ENCODE data around the gene ANAPC10.
"Not testable (repeated sequence)": the region's sequence is repeated elsewhere in the genome, so short reads cannot be mapped to it uniquely, and the experiment has no call there.

Gene ANAPC10, protein sequence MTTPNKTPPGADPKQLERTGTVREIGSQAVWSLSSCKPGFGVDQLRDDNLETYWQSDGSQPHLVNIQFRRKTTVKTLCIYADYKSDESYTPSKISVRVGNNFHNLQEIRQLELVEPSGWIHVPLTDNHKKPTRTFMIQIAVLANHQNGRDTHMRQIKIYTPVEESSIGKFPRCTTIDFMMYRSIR

DNA sequence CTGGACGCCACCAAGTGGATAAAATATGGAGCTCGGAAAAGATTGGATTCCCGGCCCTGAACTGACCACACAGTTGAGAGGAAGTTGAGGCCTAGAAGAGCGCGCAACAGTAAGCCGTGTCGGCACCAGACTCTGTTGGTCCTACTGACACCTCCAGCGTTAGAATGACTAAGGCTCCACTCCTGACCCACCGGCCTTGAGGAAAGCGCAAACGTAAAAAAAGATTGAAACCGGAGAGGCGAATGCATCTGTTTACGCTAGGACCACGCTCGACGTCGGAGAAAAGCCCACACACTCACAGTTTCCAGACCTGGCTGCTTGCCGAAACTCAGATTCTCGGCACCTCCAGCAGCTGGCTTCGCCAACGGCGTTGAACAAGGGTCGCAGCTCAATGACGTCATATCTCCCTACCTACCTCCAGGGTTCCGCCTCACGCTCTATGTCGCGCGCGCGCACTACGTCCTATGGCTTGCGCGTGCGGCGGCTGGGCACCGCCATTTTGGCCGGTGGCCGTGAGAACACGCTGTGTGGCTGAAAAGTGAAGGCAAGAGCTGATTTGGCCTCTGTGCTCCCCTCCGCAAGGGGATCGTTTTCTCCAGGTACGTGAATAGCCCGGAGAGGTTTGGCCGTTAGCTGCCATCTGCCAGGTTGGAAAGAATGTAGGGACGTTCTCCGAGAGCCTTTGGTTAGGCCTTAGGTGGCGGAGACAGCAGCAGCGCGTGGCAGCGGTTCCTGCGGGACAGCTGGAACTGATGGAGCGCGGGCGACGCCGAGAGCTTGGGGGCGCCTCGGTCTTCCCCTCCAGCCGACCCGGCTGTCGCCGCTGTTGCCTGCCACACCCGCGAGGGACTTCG lies at the start of gene ANAPC10, which contains the start of gene ABCE1:
Gene ANAPC10, minus strand, starts transcription at position 376 of the 854 bp plus-strand sequence. CDS start 2,097 bp downstream, outside the sequence.
Gene ABCE1, plus strand, starts transcription at position 491 of the 854 bp plus-strand sequence. CDS start 6,102 bp downstream, outside the sequence.
- peak; percentile 88 for DNase-seq (ENCODE audit: low read depth)

GRCh38 chr4:145136219-145136618 lies 38.2 kb upstream of the ANAPC10 start:
- DNase-seq (ENCODE audit: low read depth): not testable (repeated sequence)

GRCh38 chr4:145132511-145133098 lies 34.6 kb upstream of the ANAPC10 start:
- no peak for DNase-seq (ENCODE audit: low read depth)

- no peak for DNase-seq (ENCODE audit: low read depth)
Measured at GRCh38 chr4:145131848-145132247, 33.9 kb upstream of the ANAPC10 start.

DNA sequence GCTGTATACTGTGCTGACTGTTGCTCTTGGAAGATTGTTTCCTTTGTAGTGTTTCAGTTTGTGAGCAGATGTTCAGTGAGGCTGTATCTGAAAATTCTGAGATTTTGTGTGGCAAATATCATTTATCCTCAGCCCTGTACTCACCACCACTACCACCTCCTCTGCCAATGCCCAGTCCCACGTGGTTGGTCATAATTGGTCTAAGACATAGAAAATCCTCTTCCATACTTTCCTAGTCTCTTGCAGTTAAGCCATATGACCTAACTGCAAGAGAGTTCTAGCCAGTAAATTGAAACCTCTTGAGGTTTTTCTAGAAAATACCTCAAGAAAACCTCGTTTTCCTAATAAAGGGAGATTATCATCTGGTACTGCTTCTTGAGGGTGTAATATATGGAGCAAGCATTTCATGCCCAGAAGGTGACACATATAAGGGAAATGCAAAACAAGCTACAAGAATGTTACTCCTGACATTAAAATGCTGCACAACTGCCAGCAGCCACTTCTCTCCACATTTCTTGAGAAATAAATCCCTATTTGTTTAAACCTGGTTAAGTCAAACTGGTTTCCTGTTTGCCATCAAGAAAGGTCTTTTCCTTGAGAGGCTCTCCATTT lies 32.9 kb upstream of the ANAPC10 start:
- DNase-seq (ENCODE audit: low read depth): no peak

GRCh38 chr4:145130130-145130529 lies 32.1 kb upstream of the ANAPC10 start:
- DNase-seq (ENCODE audit: low read depth): no peak

- no peak for DNase-seq (ENCODE audit: low read depth)
Measured at GRCh38 chr4:145125396-145125795, 27.4 kb upstream of the ANAPC10 start.

GRCh38 chr4:145108128-145108527 lies 10.1 kb upstream of the ANAPC10 start:
- DNase-seq (ENCODE audit: low read depth): no peak

DNA sequence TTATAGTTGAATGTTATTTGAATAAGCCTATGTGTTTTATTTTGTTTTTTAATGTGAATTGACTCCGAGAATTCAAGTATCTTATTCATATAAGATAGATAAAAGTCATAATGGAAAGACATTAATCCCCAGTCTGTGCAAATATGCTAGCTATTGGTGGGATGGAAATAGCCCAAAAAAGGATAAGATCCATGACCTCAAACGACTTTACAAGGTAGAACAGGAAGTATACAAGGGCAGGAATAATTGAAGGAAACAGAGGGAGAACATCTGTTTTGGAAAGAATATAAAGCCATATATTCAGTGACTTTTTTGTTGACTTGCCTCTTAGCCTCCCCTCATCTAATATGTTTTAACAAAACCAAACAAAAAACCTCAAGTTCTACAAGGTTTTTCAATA lies 9.1 kb upstream of the ANAPC10 start:
- DNase-seq (ENCODE audit: low read depth): no peak

GRCh38 chr4:145103496-145103895 lies 5.5 kb upstream of the ANAPC10 start:
- no peak for DNase-seq (ENCODE audit: low read depth)

GRCh38 chr4:145102619-145103018 lies 4.6 kb upstream of the ANAPC10 start:
- no peak for DNase-seq (ENCODE audit: low read depth)

DNA sequence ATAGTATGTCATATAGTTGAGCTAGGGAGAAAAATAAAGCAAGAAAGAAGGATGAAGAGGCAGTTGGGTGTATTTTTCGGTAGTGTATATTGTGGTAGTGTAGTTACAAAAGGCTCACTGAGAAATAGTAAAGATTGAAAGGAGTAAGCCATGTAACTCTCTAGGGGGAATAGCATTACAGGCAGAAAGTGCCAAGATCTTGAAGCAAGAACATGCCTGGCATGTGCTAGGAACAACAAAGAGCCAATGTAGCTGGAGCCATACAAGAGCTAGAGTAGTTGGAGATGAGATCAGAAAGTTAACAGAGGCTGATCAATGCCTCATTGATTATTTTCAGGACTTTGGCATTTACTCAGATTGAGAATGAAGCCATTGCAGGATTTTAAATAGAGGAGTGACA lies 3.1 kb upstream of the ANAPC10 start:
- no peak for DNase-seq (ENCODE audit: low read depth)

- DNase-seq (ENCODE audit: low read depth): no peak
Measured at GRCh38 chr4:145099653-145100052, 1.7 kb upstream of the ANAPC10 start.

DNA sequence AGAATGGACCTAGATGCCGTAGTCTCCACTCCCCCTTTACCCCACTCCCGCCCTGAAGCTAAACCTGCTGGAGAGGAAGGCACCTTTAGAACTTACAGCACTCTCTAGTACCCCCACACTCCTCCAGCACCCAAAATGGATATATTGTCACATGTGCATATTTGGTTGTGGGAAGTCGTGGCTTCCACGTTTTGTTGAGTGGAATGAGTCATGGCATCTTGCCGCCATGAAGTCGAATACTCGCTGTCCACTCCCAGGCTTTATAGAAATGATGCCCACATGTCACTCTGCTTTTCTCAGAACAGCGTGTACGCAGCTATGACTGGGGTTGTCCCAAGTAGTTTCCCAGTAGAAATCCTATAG lies 660 bp upstream of the ANAPC10 start:
- DNase-seq (ENCODE audit: low read depth): no peak

- DNase-seq (ENCODE audit: low read depth): no peak
Measured at GRCh38 chr4:145097331-145097820, 620 bp downstream of the ANAPC10 start.

DNA sequence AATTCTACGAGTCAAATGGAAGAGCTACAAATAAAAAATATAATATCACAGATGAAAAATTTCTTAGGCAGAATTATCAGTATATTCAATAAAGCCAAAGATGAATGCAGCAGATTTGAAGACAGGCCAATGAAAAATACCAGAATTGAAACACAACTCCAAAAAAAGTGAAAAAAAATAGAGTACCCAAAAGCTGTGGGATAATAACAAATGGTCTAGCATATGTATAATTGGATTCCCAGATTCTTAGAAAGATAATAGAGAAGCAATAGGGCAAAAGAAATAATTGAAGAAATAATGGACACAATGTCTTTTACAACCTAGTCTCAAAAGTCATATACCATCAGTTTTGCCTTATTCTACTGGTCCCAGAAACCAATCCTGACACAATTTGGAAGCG lies 4.4 kb downstream of the ANAPC10 start:
- DNase-seq (ENCODE audit: low read depth): no peak

DNA sequence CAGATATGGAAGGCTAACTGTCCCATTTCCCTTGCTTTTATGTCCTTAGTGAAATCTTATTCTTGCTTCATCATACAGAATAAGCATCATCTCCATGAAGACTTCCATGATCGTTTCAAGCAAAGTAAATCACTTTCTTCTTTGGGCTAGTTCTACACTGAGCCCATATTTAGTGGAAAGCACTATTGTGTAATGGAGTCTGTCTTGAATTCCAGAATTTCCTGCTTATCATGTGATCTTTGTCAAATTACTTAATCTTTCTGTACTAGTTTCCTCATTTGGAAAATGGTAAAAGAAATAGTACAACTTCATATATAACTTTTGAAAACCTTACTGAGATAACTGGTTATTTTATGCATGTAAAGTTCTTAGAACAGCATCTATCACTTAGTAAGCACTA lies 7.6 kb downstream of the ANAPC10 start:
- DNase-seq (ENCODE audit: low read depth): no peak

GRCh38 chr4:145083891-145084605 lies 13.9 kb downstream of the ANAPC10 start:
- no peak for DNase-seq (ENCODE audit: low read depth)

DNA sequence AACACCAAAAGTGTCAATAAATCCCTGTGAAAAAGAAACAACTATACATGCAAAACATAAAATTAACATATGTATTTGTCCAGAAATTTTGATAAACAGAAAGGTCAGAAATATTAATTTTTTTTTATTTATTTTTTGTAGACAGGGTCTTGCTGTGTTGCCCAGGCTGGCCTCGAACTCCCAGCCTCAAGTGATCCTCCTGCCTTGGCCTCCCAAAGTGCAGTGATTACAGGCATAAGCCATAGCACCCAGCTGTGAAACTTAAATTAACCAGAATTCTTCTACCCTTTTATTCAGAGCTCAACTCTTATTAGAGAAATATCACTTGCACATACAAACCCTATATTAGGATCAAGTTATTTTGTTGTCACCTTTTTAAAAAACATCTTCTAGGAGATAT lies 16.2 kb downstream of the ANAPC10 start:
- no peak for DNase-seq (ENCODE audit: low read depth)

DNA sequence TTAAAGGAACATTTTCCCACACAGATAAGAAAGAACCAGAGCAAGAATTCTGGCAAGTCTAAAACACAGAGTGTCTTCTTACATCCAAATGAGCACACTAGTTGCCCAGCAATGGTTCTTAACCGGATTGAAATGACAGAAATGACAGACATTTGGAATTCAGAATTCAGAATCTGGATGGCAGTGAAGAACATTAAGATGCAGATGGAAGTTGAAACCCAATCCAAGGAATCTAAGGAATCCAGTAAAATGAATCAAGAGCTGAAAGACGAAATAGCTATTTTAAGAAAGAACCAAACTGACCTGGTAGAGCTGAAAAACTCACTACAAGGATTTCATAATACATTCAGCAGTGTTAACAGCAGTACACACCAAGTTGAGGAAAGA lies 21.5 kb downstream of the ANAPC10 start:
- no peak for DNase-seq (ENCODE audit: low read depth)

GRCh38 chr4:145075742-145076468 lies 22.1 kb downstream of the ANAPC10 start:
- no peak for DNase-seq (ENCODE audit: low read depth)
